ENCODE measurements around the gene IGSF9. TPM values are rescaled to one million over a fixed set of nuclear protein-coding genes. Genes with fewer than 3 reads are reported as not detected.

Gene IGSF9
- total RNA-seq, 2 donors from 2014 or later, result 0.99 TPM; not detected in 1

GRCh38 chr1:159935719-159936272 lies 9.6 kb downstream of the IGSF9 start:
- no peak overlapping the region for H3K4me3 ChIP-seq
- no peak overlapping the region for H3K27ac ChIP-seq
- DNase-seq (ENCODE audit: low spot score) (no peak), ATAC-seq (ENCODE audit: insufficient number of reproducible peaks, low FRiP score, low read depth) (no peak)
- no peaks in the 10 kb centered on the region for H3K9me3 ChIP-seq
- no peak for TF ChIP-seq CTCF (IDR thresholded peaks at IDR 0.05)
- no peaks in the 10 kb centered on the region for H3K36me3 ChIP-seq
- no peaks in the 10 kb centered on the region for H3K4me1 ChIP-seq (ENCODE audit: control insufficient read depth in 1 of 2, low read depth in 2 of 2)
- H3K27me3 ChIP-seq (replicated peaks; ENCODE audit: insufficient read depth), result no peaks in the 10 kb centered on the region

GRCh38 chr1:159935305-159935704 lies 10.1 kb downstream of the IGSF9 start:
- ATAC-seq (ENCODE audit: insufficient number of reproducible peaks, low FRiP score, low read depth), result no peak
- no peaks in the 10 kb centered on the region for H3K9me3 ChIP-seq
- H3K4me1 ChIP-seq (ENCODE audit: control insufficient read depth in 1 of 2, low read depth in 2 of 2), result no peaks in the 10 kb centered on the region
- no peak for DNase-seq (ENCODE audit: low spot score)
- no peaks in the 10 kb centered on the region for H3K36me3 ChIP-seq
- no peak for TF ChIP-seq CTCF (IDR thresholded peaks at IDR 0.05)
- no peaks in the 10 kb centered on the region for H3K27me3 ChIP-seq (replicated peaks; ENCODE audit: insufficient read depth)
- H3K4me3 ChIP-seq, result no peak overlapping the region
- no peak overlapping the region for H3K27ac ChIP-seq

- H3K9me3 ChIP-seq, result no peaks in the 10 kb centered on the region
- no peak overlapping the region for H3K4me3 ChIP-seq
- DNase-seq (ENCODE audit: low spot score) (no peak), ATAC-seq (ENCODE audit: insufficient number of reproducible peaks, low FRiP score, low read depth) (no peak)
- H3K4me1 ChIP-seq (ENCODE audit: control insufficient read depth in 1 of 2, low read depth in 2 of 2), result no peaks in the 10 kb centered on the region
- no peak overlapping the region for H3K27ac ChIP-seq
- H3K36me3 ChIP-seq, result no peaks in the 10 kb centered on the region
- H3K27me3 ChIP-seq (replicated peaks; ENCODE audit: insufficient read depth), result no peaks in the 10 kb centered on the region
- no peak for TF ChIP-seq CTCF (IDR thresholded peaks at IDR 0.05)
Observed at GRCh38 chr1:159934136-159935039, 11.0 kb downstream of the IGSF9 start.

GRCh38 chr1:159933347-159933746 lies 12.1 kb downstream of the IGSF9 start:
- H3K4me1 ChIP-seq (ENCODE audit: control insufficient read depth in 1 of 2, low read depth in 2 of 2), result no peaks in the 10 kb centered on the region
- ATAC-seq (ENCODE audit: insufficient number of reproducible peaks, low FRiP score, low read depth) (no peak), DNase-seq (ENCODE audit: low spot score) (no peak)

More at GRCh38 chr1:159933347-159933746, 12.1 kb downstream of the IGSF9 start:
- Histone ChIP-seq H3K36me3 (no peaks in the 10 kb centered on the region), H3K27me3 (replicated peaks; ENCODE audit: insufficient read depth) (no peaks in the 10 kb centered on the region), H3K9me3 (no peaks in the 10 kb centered on the region), H3K4me3 (no peak overlapping the region), H3K27ac (no peak overlapping the region)
- no peak for TF ChIP-seq CTCF (IDR thresholded peaks at IDR 0.05)
